GM18907 (cell line): ENCODE data around the gene NPHP3.

Experiments
- ATAC-seq: cut with Tn5 transposase; IDR thresholded peaks from one replicate; pipeline ENCODE4 v1.9.1; 2021; ENCODE audit warnings: mild to moderate bottlenecking, moderate library complexity; ENCODE audit not compliant: unreplicated experiment

Gene NPHP3

GRCh38 chr3:132703733-132704132 lies 18.5 kb downstream of the NPHP3 start:
- ATAC-seq = no peak

DNA sequence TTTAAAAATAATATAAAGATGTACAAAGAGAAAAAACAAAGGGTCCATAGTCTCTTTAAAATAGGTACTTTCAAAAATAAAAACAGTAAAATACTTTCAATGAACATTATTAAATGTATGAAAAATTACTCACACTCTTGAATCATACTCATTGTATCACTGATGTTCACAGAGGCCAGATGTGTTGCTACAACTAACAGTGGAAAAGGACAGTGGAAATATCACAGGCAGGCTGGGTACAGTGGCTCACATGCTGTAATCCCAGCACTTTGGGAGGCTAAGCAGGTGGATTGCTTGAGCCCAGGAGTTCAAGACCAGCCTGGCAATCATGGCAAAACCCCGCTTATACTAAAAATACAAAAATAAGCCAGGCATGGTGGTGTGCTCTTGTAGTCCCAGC lies 26.8 kb downstream of the NPHP3 start:
- no peak for ATAC-seq

DNA sequence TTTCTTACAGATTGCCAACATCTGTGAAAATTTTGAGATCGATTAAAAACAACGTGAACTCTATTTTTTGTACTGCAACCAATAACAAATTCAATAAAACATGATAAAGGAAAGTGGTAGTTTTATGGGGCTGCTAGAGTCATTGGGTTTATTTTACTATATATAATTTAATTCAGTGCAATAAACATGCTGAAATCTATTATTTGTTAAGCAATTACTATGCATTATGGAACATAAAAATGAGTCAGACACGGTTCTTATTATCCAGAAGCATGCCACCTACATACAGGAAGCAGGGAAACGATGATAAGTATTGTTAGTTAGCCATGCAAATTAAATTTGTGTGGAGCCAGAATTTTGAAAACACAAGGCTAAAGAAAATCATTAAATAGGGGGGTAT lies 27.2 kb downstream of the NPHP3 start:
- ATAC-seq = no peak

DNA sequence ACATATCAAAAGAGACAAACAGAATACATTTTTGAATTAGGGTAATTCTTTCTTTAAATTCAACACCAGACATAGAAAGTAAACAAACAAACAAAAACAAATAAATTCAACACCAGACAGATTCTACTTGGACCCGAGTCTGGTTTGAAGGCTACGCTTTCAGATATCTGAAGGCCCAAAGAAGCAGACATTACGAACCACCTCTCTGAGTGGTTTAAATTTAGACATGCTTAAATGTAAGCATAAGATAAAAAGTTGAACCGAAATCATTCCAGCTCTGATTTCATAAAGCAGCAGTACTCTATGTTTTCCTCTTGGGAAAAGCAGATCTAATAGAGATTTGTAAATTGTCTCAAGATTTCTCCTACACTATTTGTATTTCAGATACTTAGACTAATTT lies 32.2 kb downstream of the NPHP3 start:
- ATAC-seq = no peak

- ATAC-seq = no peak
Observed at GRCh38 chr3:132682201-132682600, 40.0 kb downstream of the NPHP3 start.

DNA sequence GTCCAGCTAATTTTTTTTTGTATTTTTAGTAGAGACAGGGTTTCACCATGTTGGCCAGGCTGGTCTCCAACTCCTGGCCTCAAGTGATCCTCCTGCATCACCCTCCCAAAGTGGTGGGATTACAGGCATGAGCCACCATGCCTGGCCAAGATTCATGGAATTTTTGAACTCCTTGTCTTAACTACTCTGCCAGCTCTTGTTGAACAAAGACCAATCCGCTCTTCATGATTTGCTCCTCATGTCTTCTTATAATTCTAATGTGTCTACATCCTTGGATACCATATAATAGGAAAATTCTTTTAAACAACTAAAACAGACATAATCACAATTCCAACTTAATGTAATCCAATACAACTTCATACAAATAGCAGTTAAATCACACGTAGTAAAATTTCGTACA lies 40.8 kb downstream of the NPHP3 start:
- no peak for ATAC-seq

DNA sequence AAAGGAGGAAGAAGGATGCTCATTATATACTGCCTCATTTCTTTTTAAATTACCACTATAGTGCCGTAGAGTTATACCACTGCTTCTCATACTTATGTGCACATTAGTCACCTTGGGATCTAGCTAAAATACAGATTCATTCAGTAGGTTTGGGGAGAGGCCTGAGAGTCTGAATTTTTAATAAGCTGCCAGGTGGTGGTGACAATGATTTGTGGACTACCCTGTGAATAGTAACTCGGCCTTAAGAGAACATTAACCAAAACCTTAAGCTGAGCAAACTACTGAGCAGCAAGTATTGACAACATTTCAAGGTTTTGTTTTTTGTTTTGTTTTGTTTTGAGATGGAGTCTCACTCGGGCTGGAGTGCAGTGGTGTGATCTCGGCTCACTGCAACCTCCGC lies 42.3 kb downstream of the NPHP3 start:
- no peak for ATAC-seq

DNA sequence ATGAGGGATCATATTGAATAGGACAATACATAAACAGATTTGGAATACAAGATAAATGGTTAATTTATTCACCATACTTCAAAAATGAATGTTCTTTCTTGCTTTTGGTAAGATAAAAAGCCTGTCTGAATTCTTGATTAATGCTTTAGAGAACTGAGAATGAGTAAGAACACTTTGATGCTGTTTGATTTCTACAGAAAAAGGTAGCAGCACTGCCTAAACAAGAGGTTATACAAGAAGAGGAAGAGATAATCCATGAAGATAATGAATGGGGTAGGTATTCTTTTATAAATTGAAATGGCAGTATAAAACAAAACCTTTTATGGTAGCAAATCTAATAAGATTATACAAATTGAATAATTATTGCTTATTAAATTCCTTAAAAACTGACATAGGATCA lies 46.8 kb downstream of the NPHP3 start:
- ATAC-seq = no peak

- no peak for ATAC-seq
Observed at GRCh38 chr3:132669256-132669777, 52.9 kb downstream of the NPHP3 start.

- no peak for ATAC-seq
Observed at GRCh38 chr3:132665230-132665745, 56.9 kb downstream of the NPHP3 start.

DNA sequence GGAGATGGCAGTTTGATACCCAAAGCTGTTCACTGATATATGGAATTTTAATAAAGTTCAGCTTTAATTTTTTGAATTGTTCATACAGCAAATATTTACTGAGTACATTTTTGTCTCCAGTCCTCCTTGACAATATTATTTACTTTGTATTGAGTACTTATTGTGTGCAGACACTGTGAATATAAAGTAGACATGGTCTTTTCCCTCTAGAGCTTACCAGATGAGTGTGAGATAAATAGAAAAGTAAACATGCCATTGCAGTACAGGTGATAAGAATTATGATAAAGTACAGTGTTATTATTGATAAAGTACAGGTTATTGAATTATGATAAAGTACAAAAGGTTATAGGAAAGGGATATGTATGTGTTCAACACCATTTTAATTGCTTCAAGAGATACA lies 60.0 kb downstream of the NPHP3 start:
- no peak for ATAC-seq

DNA sequence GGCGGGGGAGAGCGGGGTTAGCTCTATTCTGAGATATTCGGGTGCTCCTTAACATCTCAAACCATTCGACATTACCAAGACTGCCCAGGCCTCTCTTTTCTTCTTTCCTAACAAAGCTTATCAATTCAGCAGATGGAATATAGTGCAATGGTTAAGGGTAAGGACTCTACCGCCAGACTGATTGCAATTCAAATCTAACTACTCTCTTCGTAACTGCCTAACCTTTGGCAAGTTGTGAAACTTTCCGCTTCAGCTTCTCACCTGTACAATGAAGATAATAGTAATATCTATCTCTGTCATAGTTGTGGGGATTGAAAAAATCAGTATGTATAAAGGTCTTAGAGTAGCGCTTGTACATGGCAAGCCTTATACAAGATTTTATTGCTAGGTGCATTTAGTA lies 61.1 kb downstream of the NPHP3 start:
- ATAC-seq = no peak

GRCh38 chr3:132660811-132661070 lies 61.5 kb downstream of the NPHP3 start:
- peak; percentile 3 for ATAC-seq

DNA sequence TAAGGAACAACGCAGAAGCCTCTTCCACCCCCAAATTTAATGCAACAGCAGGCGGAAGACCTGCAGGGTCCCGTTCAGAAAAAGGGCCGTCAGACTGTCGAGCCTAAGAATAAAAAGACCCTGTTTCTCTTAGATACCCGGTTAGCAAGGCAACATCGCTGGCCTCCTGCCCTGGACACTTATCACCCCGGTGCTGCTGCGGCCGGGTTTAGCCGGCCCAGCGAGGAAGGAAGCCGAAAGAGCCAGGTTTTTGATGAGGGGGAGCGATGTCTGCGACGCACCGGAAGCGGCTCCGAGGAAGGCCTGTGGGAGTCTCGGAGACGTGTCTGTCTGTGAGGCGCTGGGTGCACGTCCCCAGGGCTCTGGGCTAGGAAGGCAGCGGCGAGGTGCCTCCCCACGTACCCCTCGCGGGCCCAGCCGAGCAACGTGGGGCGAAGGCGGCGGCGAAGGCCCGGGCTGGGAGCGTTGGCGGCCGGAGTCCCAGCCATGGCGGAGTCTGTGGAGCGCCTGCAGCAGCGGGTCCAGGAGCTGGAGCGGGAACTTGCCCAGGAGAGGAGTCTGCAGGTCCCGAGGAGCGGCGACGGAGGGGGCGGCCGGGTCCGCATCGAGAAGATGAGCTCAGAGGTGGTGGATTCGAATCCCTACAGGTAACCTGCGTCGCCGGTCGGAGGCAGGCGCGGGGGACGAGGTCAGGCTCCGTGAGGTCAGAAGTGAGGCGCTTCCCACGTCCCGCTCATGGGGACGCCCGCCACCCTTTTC lies 62.0 kb downstream of the NPHP3 start, which contains the start of gene UBA5:
TSS of gene UBA5 (plus strand) at position 278 of the 759 bp plus-strand sequence. CDS start at position 487, 209 bp downstream.
- ATAC-seq = peak; percentile 77

DNA sequence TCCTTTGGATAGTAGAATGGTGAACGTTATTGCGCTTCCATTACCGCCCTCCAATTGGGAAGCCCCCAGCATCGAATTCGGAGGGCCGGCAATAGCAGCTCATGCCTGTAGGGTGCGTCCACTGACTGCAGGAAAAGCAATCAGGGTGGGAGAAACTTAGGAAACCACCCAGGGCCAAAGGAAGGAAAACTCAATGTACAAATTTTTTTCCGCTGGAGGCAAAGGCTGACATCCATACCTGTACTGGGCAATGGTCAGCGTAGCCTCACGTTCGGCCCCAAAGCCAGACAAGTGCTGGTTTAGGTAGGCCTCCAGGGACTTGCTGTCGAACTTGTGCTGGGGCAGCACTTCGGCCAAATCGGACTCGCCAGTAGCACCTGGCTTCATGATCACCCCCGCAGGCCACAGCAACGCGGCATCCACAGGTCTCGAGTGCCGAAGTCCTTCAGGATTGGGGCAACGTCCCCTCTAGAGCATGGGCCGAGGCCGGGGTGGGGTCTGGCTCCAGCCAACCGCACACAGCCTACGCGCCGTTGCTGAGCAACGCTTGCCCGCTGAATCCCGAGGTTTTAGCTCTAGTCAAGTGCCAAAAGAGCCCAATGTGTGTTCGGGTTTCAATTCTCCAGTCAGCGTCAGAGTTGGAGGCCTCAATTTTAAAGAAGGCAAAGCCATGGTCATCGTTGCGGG lies 62.7 kb downstream of the NPHP3 start, which contains the start of gene ACAD11:
TSS of gene ACAD11 (minus strand) at position 445 of the 687 bp plus-strand sequence. CDS start at position 387, 58 bp downstream.
- peak; percentile 66 for ATAC-seq

GRCh38 chr3:132659000-132659364 lies 63.2 kb downstream of the NPHP3 start:
- no peak for ATAC-seq

GRCh38 chr3:132657869-132658747 lies 64.1 kb downstream of the NPHP3 start:
- ATAC-seq = no peak

- no peak for ATAC-seq
Observed at GRCh38 chr3:132655471-132655870, 66.7 kb downstream of the NPHP3 start.

- ATAC-seq = no peak
Observed at GRCh38 chr3:132654721-132655120, 67.5 kb downstream of the NPHP3 start.

DNA sequence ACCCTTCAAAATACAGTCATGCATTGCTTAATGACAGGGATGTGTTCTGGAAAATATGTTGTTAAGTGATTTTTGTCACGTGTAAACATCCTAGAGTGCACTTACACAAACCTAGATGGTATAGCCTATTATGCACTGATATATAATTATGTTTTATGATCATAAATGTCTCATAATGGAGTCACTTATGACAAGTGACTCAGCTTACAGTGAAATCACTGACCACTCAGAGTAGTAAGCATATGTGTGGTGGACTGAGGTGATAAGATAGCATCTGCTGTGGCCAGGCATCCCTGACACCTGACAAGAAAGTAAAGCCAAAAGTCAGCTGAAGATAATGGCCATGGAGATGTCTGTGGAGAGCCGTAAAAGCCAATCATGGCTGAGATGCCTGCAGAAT lies 68.0 kb downstream of the NPHP3 start:
- no peak for ATAC-seq

DNA sequence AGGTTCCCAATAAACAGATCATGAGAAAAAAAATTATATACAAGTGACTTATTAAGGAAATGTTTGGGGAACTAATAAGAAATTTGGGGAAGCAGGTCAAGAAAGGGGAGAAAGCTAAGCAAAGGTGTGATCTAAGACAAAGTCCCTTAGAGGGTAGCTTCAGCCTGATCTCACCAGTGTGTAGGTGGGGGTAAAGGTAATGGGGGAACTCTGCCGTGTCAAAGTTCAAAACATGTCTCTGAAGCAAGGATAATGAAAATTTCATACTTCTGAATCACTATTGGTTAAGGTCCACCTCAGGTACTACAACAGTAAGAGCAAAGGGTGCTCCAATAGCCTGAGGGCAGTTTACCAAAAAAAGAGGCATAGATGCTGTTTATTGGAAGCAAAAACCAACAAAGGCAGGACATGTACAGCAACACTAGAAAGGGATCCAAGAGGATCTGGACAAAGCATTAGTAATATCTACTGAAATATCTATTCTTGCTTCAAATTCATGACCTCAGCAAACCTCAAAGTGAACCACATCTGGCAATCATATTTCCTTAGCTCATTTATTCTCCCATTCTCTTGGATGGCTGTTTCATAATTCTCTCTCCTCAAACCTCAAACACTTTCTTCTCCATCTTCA lies 69.5 kb downstream of the NPHP3 start:
- no peak for ATAC-seq
